Measurements from ENCODE around the gene SYNPO. TPM values are rescaled to one million over a fixed set of nuclear protein-coding genes. Genes with fewer than 3 reads are reported as not detected.
A peak's percentile ranks its signal among the peaks of the same experiment; 100 is the strongest.

SYNPO gene
- total RNA-seq, 1 donor from 2014 or later: 195 TPM

GRCh38 chr5:150616506-150616905 lies 24.0 kb upstream of the SYNPO start:
- H3K4me1 Mint-ChIP-seq (ENCODE audit: low read depth): peaks cover 74% of the 10 kb centered on the region
- H3K27me3 Mint-ChIP-seq (ENCODE audit: low read depth): no peaks in the 10 kb centered on the region
- H3K27ac Mint-ChIP-seq (ENCODE audit: unreplicated experiment): peak overlapping the region; percentile 25

GRCh38 chr5:150618163-150618562 lies 22.3 kb upstream of the SYNPO start:
- H3K4me1 Mint-ChIP-seq (ENCODE audit: low read depth): peaks cover 79% of the 10 kb centered on the region
- no peaks in the 10 kb centered on the region for H3K27me3 Mint-ChIP-seq (ENCODE audit: low read depth)
- no peak for DNase-seq (ENCODE audit: low spot score)
- H3K27ac Mint-ChIP-seq (ENCODE audit: unreplicated experiment): no peak overlapping the region
- H3K36me3 Mint-ChIP-seq (ENCODE audit: low read depth): peaks cover 10% of the 10 kb centered on the region
- no peaks in the 10 kb centered on the region for H3K9me3 Mint-ChIP-seq (ENCODE audit: low read depth)
- no peak overlapping the region for H3K4me3 Mint-ChIP-seq (ENCODE audit: unreplicated experiment)
- TF ChIP-seq CTCF (IDR thresholded peaks at IDR 0.05): no peak

More at GRCh38 chr5:150616506-150616905, 24.0 kb upstream of the SYNPO start:
- no peak for TF ChIP-seq CTCF (IDR thresholded peaks at IDR 0.05)
- no peaks in the 10 kb centered on the region for H3K9me3 Mint-ChIP-seq (ENCODE audit: low read depth)
- H3K4me3 Mint-ChIP-seq (ENCODE audit: unreplicated experiment): no peak overlapping the region
- H3K36me3 Mint-ChIP-seq (ENCODE audit: low read depth): peaks cover 10% of the 10 kb centered on the region
- DNase-seq (ENCODE audit: low spot score): no peak

GRCh38 chr5:150618588-150619281 lies 21.7 kb upstream of the SYNPO start:
- Mint-ChIP-seq H3K4me3 (ENCODE audit: unreplicated experiment) (no peak overlapping the region), H3K9me3 (ENCODE audit: low read depth) (no peaks in the 10 kb centered on the region), H3K4me1 (ENCODE audit: low read depth) (peaks cover 79% of the 10 kb centered on the region), H3K27me3 (ENCODE audit: low read depth) (no peaks in the 10 kb centered on the region), H3K27ac (ENCODE audit: unreplicated experiment) (no peak overlapping the region), H3K36me3 (ENCODE audit: low read depth) (peaks cover 9% of the 10 kb centered on the region)
- DNase-seq (ENCODE audit: low spot score): no peak
- TF ChIP-seq CTCF (IDR thresholded peaks at IDR 0.05): no peak

GRCh38 chr5:150619359-150620230 lies 20.9 kb upstream of the SYNPO start:
- no peak for TF ChIP-seq CTCF (IDR thresholded peaks at IDR 0.05)
- Mint-ChIP-seq H3K4me1 (ENCODE audit: low read depth) (peaks cover 77% of the 10 kb centered on the region), H3K27ac (ENCODE audit: unreplicated experiment) (peak overlapping the region; percentile 19), H3K4me3 (ENCODE audit: unreplicated experiment) (no peak overlapping the region), H3K36me3 (ENCODE audit: low read depth) (peaks cover 9% of the 10 kb centered on the region), H3K27me3 (ENCODE audit: low read depth) (no peaks in the 10 kb centered on the region), H3K9me3 (ENCODE audit: low read depth) (no peaks in the 10 kb centered on the region)
- DNase-seq (ENCODE audit: low spot score): no peak

- H3K4me3 Mint-ChIP-seq (ENCODE audit: unreplicated experiment): no peak overlapping the region
Observed at GRCh38 chr5:150621301-150621700, 19.2 kb upstream of the SYNPO start.

More at GRCh38 chr5:150621301-150621700, 19.2 kb upstream of the SYNPO start:
- no peak for DNase-seq (ENCODE audit: low spot score)
- Mint-ChIP-seq H3K27me3 (ENCODE audit: low read depth) (no peaks in the 10 kb centered on the region), H3K36me3 (ENCODE audit: low read depth) (peaks cover 9% of the 10 kb centered on the region), H3K9me3 (ENCODE audit: low read depth) (no peaks in the 10 kb centered on the region), H3K27ac (ENCODE audit: unreplicated experiment) (no peak overlapping the region), H3K4me1 (ENCODE audit: low read depth) (peaks cover 70% of the 10 kb centered on the region)
- no peak for TF ChIP-seq CTCF (IDR thresholded peaks at IDR 0.05)
